SK-N-SH (cell line): ENCODE data around the gene RBM45. TPM values are rescaled to one million over a fixed set of nuclear protein-coding genes. Genes with fewer than 3 reads are reported as not detected.

Source experiments
- CTCF ChIA-PET: fragments of 300-600, 350-600 bp; formaldehyde crosslinking; extraction: SDS; loops from one replicate; lab custom pipeline; 2021; lab: Yijun Ruan, JAX
- POLR2A ChIA-PET: fragments of 350-600 bp; sonication (Branson Sonifier 250); formaldehyde crosslinking; extraction: SDS; loops from one replicate; lab custom pipeline; 2020; ENCODE audit warnings: antibody characterized with exemption, inconsistent platforms; lab: Yijun Ruan, JAX
- DNase-seq: peaks from one replicate; pipeline ENCODE4 v3.0.0; 2012
- H2AFZ ChIP-seq: fragments of 200-600 bp; sonication (generic); 2 replicates; pipeline ENCODE4 v1.8.1; 2016; ENCODE audit warnings: antibody characterized with exemption, mild to moderate bottlenecking, low read depth
- H3F3A ChIP-seq: fragments of 200-600 bp; sonication (generic); replicated peaks from 2 replicates; pipeline ENCODE3; 2016; ENCODE audit warnings: antibody characterized with exemption, mild to moderate bottlenecking; ENCODE audit not compliant: insufficient read depth
- H3K27ac ChIP-seq, 2 experiments: fragments of 200-500 bp in 1 of 2; fragments of 200-600 bp in 1 of 2; sonication (Bioruptor generic) in 1 of 2; sonication (generic), shearing (Covaris generic) in 1 of 2; 2 replicates each; pipeline versions ENCODE4 v1.5.1 to v1.6.1; 2014 to 2016; ENCODE audit warnings: low read depth in 2 of 2, inconsistent platforms in 1 of 2, low read length in 1 of 2, mild to moderate bottlenecking in 1 of 2, mixed read lengths in 1 of 2
- H3K27me3 ChIP-seq: fragments of 200-600 bp; sonication (generic), shearing (Covaris generic); 2 replicates; pipeline ENCODE4 v1.6.1; 2016; ENCODE audit warnings: mixed run types; ENCODE audit not compliant: insufficient read depth
- H3K36me3 ChIP-seq, 2 experiments: fragments of 200-500 bp in 1 of 2; fragments of 200-600 bp in 1 of 2; sonication (Bioruptor generic) in 1 of 2; sonication (generic) in 1 of 2; replicated peaks in 1 of 2; 2 replicates each; pipeline versions ENCODE3 to v1.5.1; 2014 to 2016; ENCODE audit warnings: low read length in 1 of 2, mild to moderate bottlenecking in 1 of 2; ENCODE audit not compliant: insufficient read depth in 2 of 2, control insufficient read depth in 1 of 2
- H3K4me1 ChIP-seq, 2 experiments: fragments of 200-500 bp in 1 of 2; fragments of 200-600 bp in 1 of 2; sonication (Bioruptor generic) in 1 of 2; sonication (generic), shearing (Covaris generic) in 1 of 2; 2 replicates each; pipeline versions ENCODE4 v1.5.1 to v1.6.1; 2014 to 2016; ENCODE audit warnings: low read depth in 1 of 2, low read length in 1 of 2, mixed run types in 1 of 2; ENCODE audit not compliant: insufficient read depth in 2 of 2, control insufficient read depth in 1 of 2
- H3K4me2 ChIP-seq: fragments of 200-600 bp; sonication (generic), shearing (Covaris generic); 2 replicates; pipeline ENCODE4 v1.6.1; 2017; ENCODE audit warnings: mixed run types
- H3K4me3 ChIP-seq, 2 experiments: fragments of 200-500 bp in 1 of 2; fragments of 200-600 bp in 1 of 2; sonication (Bioruptor generic) in 1 of 2; sonication (generic), shearing (Covaris generic) in 1 of 2; 2 replicates each; pipeline versions ENCODE4 v1.5.1 to v1.8.1; 2014 to 2016; ENCODE audit warnings: low read depth in 2 of 2, inconsistent platforms in 1 of 2, low read length in 1 of 2, mild to moderate bottlenecking in 1 of 2, mixed read lengths in 1 of 2, moderate library complexity in 1 of 2
- H3K79me2 ChIP-seq: fragments of 200-600 bp; sonication (generic); 2 replicates; pipeline ENCODE4 v1.8.1; 2017; ENCODE audit warnings: mild to moderate bottlenecking; ENCODE audit not compliant: insufficient read depth
- H3K9ac ChIP-seq: fragments of 200-600 bp; sonication (generic); 2 replicates; pipeline ENCODE4 v1.6.1; 2017; ENCODE audit warnings: mixed run types
- H3K9me2 ChIP-seq: fragments of 200-600 bp; sonication (generic); 2 replicates; pipeline ENCODE4 v1.6.1; 2017; ENCODE audit warnings: mixed run types
- H3K9me3 ChIP-seq: fragments of 200-600 bp; sonication (generic); 2 replicates; pipeline ENCODE4 v1.6.1; 2017; ENCODE audit warnings: mixed run types, mild to moderate bottlenecking, moderate library complexity
- H4K20me1 ChIP-seq: fragments of 200-600 bp; sonication (generic); 2 replicates; pipeline ENCODE4 v1.6.1; 2017; ENCODE audit warnings: mild to moderate bottlenecking, mixed run types; ENCODE audit not compliant: insufficient read depth
- CTCF ChIP-seq: fragments of 200-600 bp; sonication (generic); IDR thresholded peaks from 2 replicates; pipeline ENCODE4 v1.6.1; 2017; ENCODE audit warnings: antibody characterized with exemption, mild to moderate bottlenecking, moderate library complexity
- FOSL2 ChIP-seq: IDR thresholded peaks from 2 replicates; pipeline ENCODE4 v1.4.0; 2012; ENCODE audit warnings: low read depth, mild to moderate bottlenecking, moderate library complexity, borderline replicate concordance
- FOXM1 ChIP-seq: IDR thresholded peaks from 2 replicates; pipeline ENCODE4 v1.4.0; 2012; ENCODE audit warnings: low read depth, mild to moderate bottlenecking
- GATA2 ChIP-seq: sonication (generic); formaldehyde crosslinking; IDR thresholded peaks from 2 replicates; pipeline ENCODE4 v1.5.0; 2020; ENCODE audit warnings: mild to moderate bottlenecking, missing genetic modification reagents
- JUND ChIP-seq: IDR thresholded peaks from 2 replicates; pipeline ENCODE4 v1.4.0; 2012
- MEF2A ChIP-seq: IDR thresholded peaks from 2 replicates; pipeline ENCODE4 v1.4.0; 2012; ENCODE audit warnings: low read depth, borderline replicate concordance
- POLR2AphosphoS5 ChIP-seq: IDR thresholded peaks from 2 replicates; pipeline ENCODE4 v1.6.1; 2012; ENCODE audit warnings: low read depth, low read length
- RAD21 ChIP-seq: IDR thresholded peaks from 2 replicates; pipeline ENCODE4 v1.6.1; 2012; ENCODE audit warnings: mild to moderate bottlenecking, low read length
- RCOR1 ChIP-seq: fragments of 150-350 bp; IDR thresholded peaks from 2 replicates; pipeline ENCODE4 v1.6.1; 2017; ENCODE audit warnings: antibody characterized with exemption, low read length
- RFX5 ChIP-seq: IDR thresholded peaks from 2 replicates; pipeline ENCODE4 v1.6.1; 2012; ENCODE audit warnings: mild to moderate bottlenecking, improper control_type of control experiment, low read length
- TAF1 ChIP-seq: IDR thresholded peaks from 2 replicates; pipeline ENCODE4 v1.6.1; 2012; ENCODE audit warnings: low read depth, mild to moderate bottlenecking, low read length, moderate library complexity, borderline replicate concordance
- TCF12 ChIP-seq: IDR thresholded peaks from 2 replicates; pipeline ENCODE4 v1.4.0; 2012
- YY1 ChIP-seq: IDR thresholded peaks from 2 replicates; pipeline ENCODE4 v1.4.0; 2012; ENCODE audit warnings: low read depth, mild to moderate bottlenecking
- WGBS: methylation state at CpG from one replicate; pipeline ENCODE4 v1.1.6; 2017; ENCODE audit warnings: low lambda C conversion rate; 5-methylcytosine and 5-hydroxymethylcytosine counted together
- polyA plus RNA-seq, 3 experiments: library from polyadenylated mRNA; depleted of rRNA; stranded (reverse); fragments of >200 nt; gene quantifications; 2 replicates each; pipeline ENCODE4 v1.2.3, GENCODE V29; 2012
- TF ChIP-seq, protein P1 (sequence below): IDR thresholded peaks from 2 replicates; pipeline ENCODE4 v1.4.0; 2012; ENCODE audit warnings: low read depth, borderline replicate concordance
- TF ChIP-seq, protein P2 (sequence below): IDR thresholded peaks from 2 replicates; pipeline ENCODE4 v1.4.0; 2012; ENCODE audit warnings: low read depth, borderline replicate concordance
- TF ChIP-seq, protein P3 (sequence below): IDR thresholded peaks from 2 replicates; pipeline ENCODE4; 2012
- TF ChIP-seq, protein P4 (sequence below): IDR thresholded peaks from 2 replicates; pipeline ENCODE4 v1.6.1; 2012; ENCODE audit warnings: mild to moderate bottlenecking, low read depth, low read length, moderate library complexity
- TF ChIP-seq, protein P5 (sequence below): fragments of 150-350 bp; IDR thresholded peaks from 2 replicates; pipeline ENCODE4 v1.6.1; 2016; ENCODE audit warnings: mild to moderate bottlenecking, low read depth, low read length

The RBM45 gene
- polyA plus RNA-seq, 1 of the 3 experiments (the other 2 are of a cell fraction), result 7.0 TPM

DNA sequence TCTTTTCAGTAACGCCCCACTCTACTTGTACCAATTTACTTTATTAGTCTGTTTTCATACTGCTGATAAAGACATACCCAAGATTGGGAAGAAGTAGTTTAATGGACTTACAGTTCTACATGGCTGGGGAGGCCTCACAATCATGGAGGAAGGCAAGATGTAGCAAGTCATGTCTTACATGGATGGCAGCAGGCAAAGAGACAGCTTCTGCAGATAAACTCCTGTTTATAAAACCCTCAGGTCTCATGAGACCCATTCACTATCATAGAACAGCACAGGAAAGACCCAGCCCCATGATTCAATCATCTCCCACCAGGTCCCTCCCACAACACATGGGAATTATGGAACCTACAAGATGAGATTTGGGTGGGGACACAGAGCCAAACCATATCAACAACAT, 43.3 kb downstream of the RBM45 start:
- H4K20me1 ChIP-seq, result no peaks in the 10 kb centered on the region
- H3K9ac ChIP-seq, result no peak overlapping the region
- POLR2A ChIA-PET, result no interaction called here
- no peak overlapping the region for H3K4me3 ChIP-seq
- H3K27me3 ChIP-seq, result no peaks in the 10 kb centered on the region
- H3F3A ChIP-seq, result no peaks in the 10 kb centered on the region
- no peaks in the 10 kb centered on the region for H3K79me2 ChIP-seq
- WGBS, result 81% methylated on average over 1 of the region's 1 CpG
- H3K27ac ChIP-seq, result no peak overlapping the region
- H2AFZ ChIP-seq, result no peak overlapping the region
- H3K4me2 ChIP-seq, result no peak overlapping the region
- CTCF ChIA-PET, result no interaction called here
- H3K36me3 ChIP-seq, result no peaks in the 10 kb centered on the region
- TF ChIP-seq, protein P1, sequence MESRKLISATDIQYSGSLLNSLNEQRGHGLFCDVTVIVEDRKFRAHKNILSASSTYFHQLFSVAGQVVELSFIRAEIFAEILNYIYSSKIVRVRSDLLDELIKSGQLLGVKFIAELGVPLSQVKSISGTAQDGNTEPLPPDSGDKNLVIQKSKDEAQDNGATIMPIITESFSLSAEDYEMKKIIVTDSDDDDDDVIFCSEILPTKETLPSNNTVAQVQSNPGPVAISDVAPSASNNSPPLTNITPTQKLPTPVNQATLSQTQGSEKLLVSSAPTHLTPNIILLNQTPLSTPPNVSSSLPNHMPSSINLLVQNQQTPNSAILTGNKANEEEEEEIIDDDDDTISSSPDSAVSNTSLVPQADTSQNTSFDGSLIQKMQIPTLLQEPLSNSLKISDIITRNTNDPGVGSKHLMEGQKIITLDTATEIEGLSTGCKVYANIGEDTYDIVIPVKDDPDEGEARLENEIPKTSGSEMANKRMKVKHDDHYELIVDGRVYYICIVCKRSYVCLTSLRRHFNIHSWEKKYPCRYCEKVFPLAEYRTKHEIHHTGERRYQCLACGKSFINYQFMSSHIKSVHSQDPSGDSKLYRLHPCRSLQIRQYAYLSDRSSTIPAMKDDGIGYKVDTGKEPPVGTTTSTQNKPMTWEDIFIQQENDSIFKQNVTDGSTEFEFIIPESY, result no peak
- no peak for TF ChIP-seq RAD21
- TF ChIP-seq YY1, result no peak
- TF ChIP-seq CTCF, result no peak
- no peak for TF ChIP-seq TAF1
- no peak for TF ChIP-seq MEF2A
- no peak for TF ChIP-seq JUND
- TF ChIP-seq, all 33 proteins: peak for 0
- Histone ChIP-seq H3K4me1 (no peaks in the 10 kb centered on the region; a peak in 1 of 4 replicates), H3K9me3 (no peaks in the 10 kb centered on the region), H3K9me2 (no peaks in the 10 kb centered on the region)
- no peak for DNase-seq

DNA sequence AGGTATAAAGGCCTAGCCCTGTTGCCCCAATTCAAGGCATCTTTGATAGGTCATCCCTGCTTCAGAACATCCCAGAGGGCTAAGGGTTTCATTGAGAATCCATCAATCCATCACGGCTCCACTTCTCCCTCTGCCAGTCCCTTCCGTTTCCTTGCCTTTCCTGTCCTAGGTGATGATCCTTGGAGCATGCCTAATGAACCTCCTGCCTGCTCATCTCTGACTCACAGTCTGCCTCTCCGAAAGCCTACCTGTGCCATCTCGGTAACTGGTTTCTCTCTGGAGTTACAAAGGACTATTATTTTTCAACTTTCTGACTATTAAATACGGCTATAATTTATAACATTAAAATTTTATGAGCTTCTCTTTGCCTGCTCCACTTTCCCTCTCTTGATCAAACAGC, 45.3 kb downstream of the RBM45 start:
- Histone ChIP-seq H3K4me3 (no peak overlapping the region), H2AFZ (no peak overlapping the region), H3K4me2 (no peak overlapping the region), H3F3A (no peaks in the 10 kb centered on the region), H3K9me2 (no peaks in the 10 kb centered on the region), H3K27ac (no peak overlapping the region), H4K20me1 (no peaks in the 10 kb centered on the region), H3K4me1 (no peaks in the 10 kb centered on the region; a peak in 1 of 4 replicates), H3K36me3 (no peaks in the 10 kb centered on the region), H3K9me3 (no peaks in the 10 kb centered on the region), H3K9ac (no peak overlapping the region), H3K27me3 (no peaks in the 10 kb centered on the region), H3K79me2 (no peaks in the 10 kb centered on the region)
- POLR2A ChIA-PET, result no interaction called here
- 86% methylated on average over 5 of the region's 5 CpGs for WGBS
- CTCF ChIA-PET, result interaction anchor here (0.8 to 2.5 kb wide), 6 partner anchors 13 to 257 kb away, joined by 3 to 7 read pairs (median 3); no protein-coding TSS in a partner anchor
- no peak for DNase-seq
- TF ChIP-seq, protein P2, sequence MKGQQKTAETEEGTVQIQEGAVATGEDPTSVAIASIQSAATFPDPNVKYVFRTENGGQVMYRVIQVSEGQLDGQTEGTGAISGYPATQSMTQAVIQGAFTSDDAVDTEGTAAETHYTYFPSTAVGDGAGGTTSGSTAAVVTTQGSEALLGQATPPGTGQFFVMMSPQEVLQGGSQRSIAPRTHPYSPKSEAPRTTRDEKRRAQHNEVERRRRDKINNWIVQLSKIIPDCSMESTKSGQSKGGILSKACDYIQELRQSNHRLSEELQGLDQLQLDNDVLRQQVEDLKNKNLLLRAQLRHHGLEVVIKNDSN, result no peak
- TF ChIP-seq, protein P3, sequence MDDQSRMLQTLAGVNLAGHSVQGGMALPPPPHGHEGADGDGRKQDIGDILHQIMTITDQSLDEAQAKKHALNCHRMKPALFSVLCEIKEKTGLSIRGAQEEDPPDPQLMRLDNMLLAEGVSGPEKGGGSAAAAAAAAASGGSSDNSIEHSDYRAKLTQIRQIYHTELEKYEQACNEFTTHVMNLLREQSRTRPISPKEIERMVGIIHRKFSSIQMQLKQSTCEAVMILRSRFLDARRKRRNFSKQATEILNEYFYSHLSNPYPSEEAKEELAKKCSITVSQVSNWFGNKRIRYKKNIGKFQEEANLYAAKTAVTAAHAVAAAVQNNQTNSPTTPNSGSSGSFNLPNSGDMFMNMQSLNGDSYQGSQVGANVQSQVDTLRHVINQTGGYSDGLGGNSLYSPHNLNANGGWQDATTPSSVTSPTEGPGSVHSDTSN, result no peak
- TF ChIP-seq, protein P4, sequence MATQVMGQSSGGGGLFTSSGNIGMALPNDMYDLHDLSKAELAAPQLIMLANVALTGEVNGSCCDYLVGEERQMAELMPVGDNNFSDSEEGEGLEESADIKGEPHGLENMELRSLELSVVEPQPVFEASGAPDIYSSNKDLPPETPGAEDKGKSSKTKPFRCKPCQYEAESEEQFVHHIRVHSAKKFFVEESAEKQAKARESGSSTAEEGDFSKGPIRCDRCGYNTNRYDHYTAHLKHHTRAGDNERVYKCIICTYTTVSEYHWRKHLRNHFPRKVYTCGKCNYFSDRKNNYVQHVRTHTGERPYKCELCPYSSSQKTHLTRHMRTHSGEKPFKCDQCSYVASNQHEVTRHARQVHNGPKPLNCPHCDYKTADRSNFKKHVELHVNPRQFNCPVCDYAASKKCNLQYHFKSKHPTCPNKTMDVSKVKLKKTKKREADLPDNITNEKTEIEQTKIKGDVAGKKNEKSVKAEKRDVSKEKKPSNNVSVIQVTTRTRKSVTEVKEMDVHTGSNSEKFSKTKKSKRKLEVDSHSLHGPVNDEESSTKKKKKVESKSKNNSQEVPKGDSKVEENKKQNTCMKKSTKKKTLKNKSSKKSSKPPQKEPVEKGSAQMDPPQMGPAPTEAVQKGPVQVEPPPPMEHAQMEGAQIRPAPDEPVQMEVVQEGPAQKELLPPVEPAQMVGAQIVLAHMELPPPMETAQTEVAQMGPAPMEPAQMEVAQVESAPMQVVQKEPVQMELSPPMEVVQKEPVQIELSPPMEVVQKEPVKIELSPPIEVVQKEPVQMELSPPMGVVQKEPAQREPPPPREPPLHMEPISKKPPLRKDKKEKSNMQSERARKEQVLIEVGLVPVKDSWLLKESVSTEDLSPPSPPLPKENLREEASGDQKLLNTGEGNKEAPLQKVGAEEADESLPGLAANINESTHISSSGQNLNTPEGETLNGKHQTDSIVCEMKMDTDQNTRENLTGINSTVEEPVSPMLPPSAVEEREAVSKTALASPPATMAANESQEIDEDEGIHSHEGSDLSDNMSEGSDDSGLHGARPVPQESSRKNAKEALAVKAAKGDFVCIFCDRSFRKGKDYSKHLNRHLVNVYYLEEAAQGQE, result no peak
- TF ChIP-seq, protein P5, sequence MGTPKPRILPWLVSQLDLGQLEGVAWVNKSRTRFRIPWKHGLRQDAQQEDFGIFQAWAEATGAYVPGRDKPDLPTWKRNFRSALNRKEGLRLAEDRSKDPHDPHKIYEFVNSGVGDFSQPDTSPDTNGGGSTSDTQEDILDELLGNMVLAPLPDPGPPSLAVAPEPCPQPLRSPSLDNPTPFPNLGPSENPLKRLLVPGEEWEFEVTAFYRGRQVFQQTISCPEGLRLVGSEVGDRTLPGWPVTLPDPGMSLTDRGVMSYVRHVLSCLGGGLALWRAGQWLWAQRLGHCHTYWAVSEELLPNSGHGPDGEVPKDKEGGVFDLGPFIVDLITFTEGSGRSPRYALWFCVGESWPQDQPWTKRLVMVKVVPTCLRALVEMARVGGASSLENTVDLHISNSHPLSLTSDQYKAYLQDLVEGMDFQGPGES, result no peak
- TF ChIP-seq TCF12, result no peak
- TF ChIP-seq RFX5, result no peak
- TF ChIP-seq FOXM1, result no peak
- TF ChIP-seq FOSL2, result no peak
- TF ChIP-seq TAF1, result no peak
- TF ChIP-seq GATA2 (CRISPR knock-in tag), result no peak
- TF ChIP-seq RAD21, result no peak
- no peak for TF ChIP-seq RCOR1
- no peak for TF ChIP-seq POLR2AphosphoS5
